Right lobe of liver (tissue), 4 donors: Measurements from ENCODE around the gene MIDN.

Experiments
- POLR2A ChIP-seq: fragments of 450-650 bp; IDR thresholded peaks from one replicate; pipeline ENCODE4 v1.6.1; 2017; ENCODE audit warnings: antibody characterized with exemption, mild to moderate bottlenecking
- TF ChIP-seq, protein P1 (sequence below), 4 donors: fragments of 200-600 bp in 3 of 4; fragments of 450-650 bp in 1 of 4; IDR thresholded peaks; one replicate each; pipeline versions ENCODE4 v1.5.1 to v1.8.0; 2016 to 2022; ENCODE audit warnings: antibody characterized with exemption in 4 of 4, mild to moderate bottlenecking in 2 of 4
- donor health status: DM: no; HTN: no; CAD: no.
- donor health status: DM: no; HTN: no; CAD: no.
- donor health status: DM: no; HTN: yes; CAD: no.

DNA sequence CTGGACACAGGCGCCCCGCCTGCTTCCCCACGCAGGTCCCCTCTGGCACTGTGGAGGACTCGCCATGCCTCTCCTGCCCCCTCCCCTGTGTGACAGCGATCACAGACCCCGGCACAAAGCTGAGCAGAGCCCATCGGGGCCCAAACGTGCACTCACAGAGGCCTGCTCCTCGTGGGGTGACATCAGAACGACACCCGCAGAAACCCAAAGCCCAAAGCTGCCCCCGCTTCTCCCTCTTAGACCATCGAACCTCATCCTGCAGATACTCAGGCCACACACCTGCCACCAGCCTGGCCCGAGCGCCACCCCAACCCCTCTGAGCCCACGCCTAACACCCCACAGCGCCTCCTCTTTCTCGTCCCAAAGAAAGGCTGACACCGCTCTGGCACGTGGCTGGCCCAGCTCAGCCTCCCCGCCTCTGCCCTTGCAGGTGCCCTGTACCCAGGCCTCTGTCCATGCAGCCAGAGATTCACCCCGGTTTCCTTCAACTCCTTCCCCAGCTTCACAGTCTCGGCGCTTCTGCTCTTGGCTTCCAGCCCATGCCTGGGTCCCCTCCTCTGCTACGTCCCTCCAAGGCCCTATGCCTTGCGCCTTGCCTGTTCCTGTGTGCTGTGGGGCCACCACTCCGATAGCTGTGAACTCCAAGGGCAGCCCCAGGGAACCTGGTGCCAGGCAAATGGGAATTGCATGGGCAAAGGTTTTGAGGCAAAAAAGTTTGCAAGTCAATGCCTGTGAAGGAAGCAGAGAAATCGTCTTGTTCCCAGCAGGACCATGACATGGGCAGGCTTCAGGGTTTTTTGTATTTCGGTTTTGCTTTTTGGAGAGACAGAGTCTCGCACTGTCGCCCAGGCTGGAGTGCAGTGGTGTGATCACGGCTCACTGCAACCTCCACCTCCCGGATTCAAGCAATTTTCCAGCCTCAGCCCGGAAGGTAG lies 9.7 kb upstream of the MIDN start:
- no peak for TF ChIP-seq POLR2A
- TF ChIP-seq, protein P1, sequence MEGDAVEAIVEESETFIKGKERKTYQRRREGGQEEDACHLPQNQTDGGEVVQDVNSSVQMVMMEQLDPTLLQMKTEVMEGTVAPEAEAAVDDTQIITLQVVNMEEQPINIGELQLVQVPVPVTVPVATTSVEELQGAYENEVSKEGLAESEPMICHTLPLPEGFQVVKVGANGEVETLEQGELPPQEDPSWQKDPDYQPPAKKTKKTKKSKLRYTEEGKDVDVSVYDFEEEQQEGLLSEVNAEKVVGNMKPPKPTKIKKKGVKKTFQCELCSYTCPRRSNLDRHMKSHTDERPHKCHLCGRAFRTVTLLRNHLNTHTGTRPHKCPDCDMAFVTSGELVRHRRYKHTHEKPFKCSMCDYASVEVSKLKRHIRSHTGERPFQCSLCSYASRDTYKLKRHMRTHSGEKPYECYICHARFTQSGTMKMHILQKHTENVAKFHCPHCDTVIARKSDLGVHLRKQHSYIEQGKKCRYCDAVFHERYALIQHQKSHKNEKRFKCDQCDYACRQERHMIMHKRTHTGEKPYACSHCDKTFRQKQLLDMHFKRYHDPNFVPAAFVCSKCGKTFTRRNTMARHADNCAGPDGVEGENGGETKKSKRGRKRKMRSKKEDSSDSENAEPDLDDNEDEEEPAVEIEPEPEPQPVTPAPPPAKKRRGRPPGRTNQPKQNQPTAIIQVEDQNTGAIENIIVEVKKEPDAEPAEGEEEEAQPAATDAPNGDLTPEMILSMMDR (IDR thresholded peaks at IDR 0.05), result no peak
